GM21528 (cell line): Measurements from ENCODE around the gene CGNL1.

Experiments used
- ATAC-seq: cut with Tn5 transposase; IDR thresholded peaks from one replicate; pipeline ENCODE4 v1.9.1; 2021; ENCODE audit warnings: mild to moderate bottlenecking, moderate library complexity; ENCODE audit not compliant: unreplicated experiment, low FRiP score

The CGNL1 gene

GRCh38 chr15:57516327-57517029 lies 140.2 kb downstream of the CGNL1 start:
- ATAC-seq: no peak

GRCh38 chr15:57517030-57517671 lies 140.8 kb downstream of the CGNL1 start:
- ATAC-seq: no peak

- no peak for ATAC-seq
These were observed 142.6 kb downstream of the CGNL1 start for GRCh38 chr15:57518779-57519405.

GRCh38 chr15:57519806-57520205 lies 143.5 kb downstream of the CGNL1 start:
- ATAC-seq: no peak

GRCh38 chr15:57521503-57521902 lies 145.2 kb downstream of the CGNL1 start:
- ATAC-seq: no peak

GRCh38 chr15:57522148-57522547 lies 145.8 kb downstream of the CGNL1 start:
- ATAC-seq: no peak

- no peak for ATAC-seq
These were observed 149.3 kb downstream of the CGNL1 start for GRCh38 chr15:57525581-57525980.

- no peak for ATAC-seq
These were observed 149.8 kb downstream of the CGNL1 start for GRCh38 chr15:57526076-57526475.

- no peak for ATAC-seq
These were observed 150.3 kb downstream of the CGNL1 start for GRCh38 chr15:57526615-57527014.

- no peak for ATAC-seq
These were observed 151.2 kb downstream of the CGNL1 start for GRCh38 chr15:57527382-57528091.

- no peak for ATAC-seq
These were observed 152.7 kb downstream of the CGNL1 start for GRCh38 chr15:57528940-57529565.

GRCh38 chr15:57529748-57530147 lies 153.4 kb downstream of the CGNL1 start:
- no peak for ATAC-seq

- no peak for ATAC-seq
These were observed 156.6 kb downstream of the CGNL1 start for GRCh38 chr15:57532731-57533447.

GRCh38 chr15:57533448-57533799 lies 157.1 kb downstream of the CGNL1 start:
- no peak for ATAC-seq

GRCh38 chr15:57534281-57534680 lies 158.0 kb downstream of the CGNL1 start:
- no peak for ATAC-seq

GRCh38 chr15:57537072-57537471 lies 160.8 kb downstream of the CGNL1 start:
- ATAC-seq: no peak

- no peak for ATAC-seq
These were observed 161.4 kb downstream of the CGNL1 start for GRCh38 chr15:57537488-57538264.

- ATAC-seq: no peak
These were observed 161.9 kb downstream of the CGNL1 start for GRCh38 chr15:57538265-57538529.

GRCh38 chr15:57538821-57539220 lies 162.5 kb downstream of the CGNL1 start:
- ATAC-seq: no peak

- no peak for ATAC-seq
These were observed 163.9 kb downstream of the CGNL1 start for GRCh38 chr15:57540211-57540610.
